Esophagus (tissue), 2 donors: ENCODE measurements around the gene SYNPO2. TPM values are rescaled to one million over a fixed set of nuclear protein-coding genes. Genes with fewer than 3 reads are reported as not detected.

Experiments
- H3K27ac ChIP-seq, 2 donors: one replicate each; pipeline ENCODE4 v1.5.1; 2013; ENCODE audit warnings: low read depth in 2 of 2, mild to moderate bottlenecking in 2 of 2, inconsistent platforms in 1 of 2, low read length in 1 of 2, moderate library complexity in 1 of 2
- H3K27me3 ChIP-seq, 2 donors: one replicate each; pipeline ENCODE4 v1.6.1; 2013; ENCODE audit warnings: low read length in 2 of 2, control low read depth in 1 of 2, mild to moderate bottlenecking in 1 of 2; ENCODE audit not compliant: insufficient read depth in 2 of 2, control insufficient read depth in 1 of 2
- H3K36me3 ChIP-seq, 2 donors: one replicate each; pipeline ENCODE4 v1.6.1; 2013; ENCODE audit warnings: low read length in 1 of 2; ENCODE audit not compliant: control insufficient read depth in 2 of 2, insufficient read depth in 2 of 2
- H3K4me1 ChIP-seq, 2 donors: one replicate each; pipeline ENCODE4 v1.6.1; 2013; ENCODE audit warnings: low read length in 1 of 2; ENCODE audit not compliant: control insufficient read depth in 2 of 2, insufficient read depth in 2 of 2
- H3K4me3 ChIP-seq, 2 donors: one replicate each; pipeline ENCODE4 v1.5.1; 2013; ENCODE audit warnings: low read length in 2 of 2, mild to moderate bottlenecking in 2 of 2, low read depth in 1 of 2, moderate library complexity in 1 of 2
- H3K9me3 ChIP-seq, 2 donors: one replicate each; pipeline ENCODE4 v1.6.1; 2013; ENCODE audit warnings: mild to moderate bottlenecking in 2 of 2, low read depth in 1 of 2, low read length in 1 of 2, moderate library complexity in 1 of 2; ENCODE audit not compliant: control insufficient read depth in 2 of 2, insufficient read depth in 1 of 2
- WGBS, 2 donors: extraction: QIAGEN DNeasy Blood & Tissue Kit; methylation state at CpG; one replicate each; pipeline ENCODE4 v1.1.7; 2013; 5-methylcytosine and 5-hydroxymethylcytosine counted together
- polyA plus RNA-seq, 2 donors: library from polyadenylated mRNA; stranded (reverse); fragments of 200-250 nt; gene quantifications; one replicate each; pipeline ENCODE4 v1.2.3, GENCODE V29; 2013
- donor health status: healthy with polysubstance abuse.
- donor health status: Bipolar disorder and iron deficiency.

Gene SYNPO2
- polyA plus RNA-seq, 2 donors: 22.0 to 46.9 TPM

DNA sequence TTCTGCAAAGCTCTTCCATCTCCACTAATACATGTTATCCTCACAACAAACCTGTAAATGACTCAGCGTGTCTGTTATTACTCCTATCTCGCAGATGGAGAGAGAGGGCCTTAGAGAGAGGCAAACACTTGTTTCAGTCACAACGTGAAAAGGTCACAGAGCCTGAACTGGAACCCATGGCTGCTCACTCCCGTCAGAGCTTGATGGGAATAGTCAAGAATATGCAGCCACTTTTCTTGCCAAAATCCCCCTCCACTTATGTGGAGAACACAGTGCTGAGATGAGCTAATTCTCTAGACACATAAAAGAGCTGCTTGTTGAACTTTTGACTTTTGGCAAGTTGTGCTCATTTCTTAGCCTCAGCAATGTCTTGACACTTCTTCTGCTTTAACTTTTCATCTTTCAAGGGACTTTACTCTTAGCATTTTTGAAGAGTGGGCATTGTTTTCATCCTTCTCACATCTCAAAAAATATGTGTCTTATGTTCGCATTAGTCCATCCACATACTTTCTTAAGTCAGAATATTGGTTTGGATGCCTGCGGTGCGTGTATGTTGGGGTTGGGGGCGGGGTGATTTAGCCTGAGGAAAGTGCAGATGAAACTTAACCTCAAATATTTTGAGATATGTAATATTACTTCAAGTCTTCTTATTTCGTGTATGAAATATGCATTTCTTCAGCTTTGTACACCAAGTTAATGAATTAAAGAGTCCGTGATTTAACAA, 69.2 kb downstream of the SYNPO2 start:
- Histone ChIP-seq H3K27me3 (no peaks in the 10 kb centered on the region), H3K9me3 (no peaks in the 10 kb centered on the region), H3K4me1 (no peaks in the 10 kb centered on the region), H3K36me3 (no peaks in the 10 kb centered on the region), H3K4me3 (no peak overlapping the region), H3K27ac (peak overlapping the region in 1 of 2 donors; percentile 55)
- WGBS, 2 donors: 60 to 77% methylated on average over 10 of the region's 10 CpGs

- H3K27me3 ChIP-seq: no peaks in the 10 kb centered on the region
- H3K36me3 ChIP-seq: no peaks in the 10 kb centered on the region
- no peak overlapping the region for H3K4me3 ChIP-seq
- no peak overlapping the region for H3K27ac ChIP-seq
- no peaks in the 10 kb centered on the region for H3K9me3 ChIP-seq
- no peaks in the 10 kb centered on the region for H3K4me1 ChIP-seq
These were observed 73.9 kb downstream of the SYNPO2 start for GRCh38 chr4:118962540-118962939.

DNA sequence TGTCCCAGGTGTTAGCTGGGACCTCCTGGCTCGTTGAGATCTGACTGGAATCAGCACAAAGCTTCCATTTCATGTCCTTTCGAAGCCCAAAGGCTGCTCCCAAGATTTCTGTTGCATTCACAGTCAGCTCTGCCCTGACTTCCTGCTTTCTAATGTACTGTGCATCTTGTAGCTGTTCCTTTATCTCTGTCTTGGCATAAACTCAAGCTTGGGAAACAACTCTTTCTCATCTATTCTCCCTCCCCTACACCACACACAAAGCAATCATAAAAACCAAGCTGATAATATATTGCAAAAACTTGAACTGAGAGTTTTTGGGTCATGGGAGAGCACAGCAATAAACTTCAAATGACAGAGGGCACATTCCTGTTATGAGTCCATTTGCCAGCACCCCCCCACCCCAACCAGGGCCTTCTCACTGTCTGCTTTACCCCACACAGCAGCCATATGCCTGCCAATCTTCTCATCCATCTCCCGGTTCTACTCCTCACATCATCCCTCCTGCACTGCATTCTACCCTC, 76.3 kb downstream of the SYNPO2 start:
- 43% methylated on average over 3 of the region's 3 CpGs for WGBS, 2 donors
- no peaks in the 10 kb centered on the region for H3K9me3 ChIP-seq
- no peak overlapping the region for H3K4me3 ChIP-seq
- H3K27me3 ChIP-seq: no peaks in the 10 kb centered on the region
- peaks cover 0 to 2% of the 10 kb centered on the region in 2 donors for H3K4me1 ChIP-seq
- H3K27ac ChIP-seq: peak overlapping the region; percentile 19 to 64
- H3K36me3 ChIP-seq: no peaks in the 10 kb centered on the region

DNA sequence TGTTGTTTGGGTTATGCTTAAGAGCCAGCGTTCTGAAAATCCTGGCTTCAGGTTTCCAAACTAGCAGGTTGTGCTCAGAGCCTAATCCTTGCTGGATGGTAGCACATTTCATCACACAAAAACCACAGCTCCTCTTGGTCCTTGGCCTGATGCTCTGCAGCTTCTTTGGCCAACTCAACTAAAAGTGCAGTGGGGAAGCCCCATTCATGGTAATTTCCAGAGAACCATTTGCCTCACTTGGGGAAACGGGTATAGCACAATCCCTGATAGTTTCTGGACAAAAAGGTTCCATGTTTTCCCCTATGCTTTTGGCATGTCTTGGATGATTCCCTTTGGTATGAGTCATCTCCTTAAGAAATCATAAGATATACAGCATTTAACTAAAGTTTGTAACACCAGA, 78.7 kb downstream of the SYNPO2 start:
- H3K4me1 ChIP-seq: peaks cover 0 to 2% of the 10 kb centered on the region in 2 donors
- H3K4me3 ChIP-seq: no peak overlapping the region
- no peaks in the 10 kb centered on the region for H3K9me3 ChIP-seq
- no peaks in the 10 kb centered on the region for H3K36me3 ChIP-seq
- H3K27ac ChIP-seq: peak overlapping the region; percentile 66 to 80
- H3K27me3 ChIP-seq: no peaks in the 10 kb centered on the region
- 30 to 65% methylated on average over 2 of the region's 2 CpGs for WGBS, 2 donors

- Histone ChIP-seq H3K9me3 (no peaks in the 10 kb centered on the region), H3K27me3 (no peaks in the 10 kb centered on the region), H3K36me3 (no peaks in the 10 kb centered on the region), H3K4me3 (no peak overlapping the region), H3K4me1 (peaks cover 0 to 2% of the 10 kb centered on the region in 2 donors), H3K27ac (peak overlapping the region; percentile 27 to 76)
- WGBS, 2 donors: 17 to 22% methylated on average over 1 of the region's 1 CpG
These were observed 79.4 kb downstream of the SYNPO2 start for GRCh38 chr4:118968005-118968404.

- no peaks in the 10 kb centered on the region for H3K9me3 ChIP-seq
- peak overlapping the region; percentile 47 to 76 for H3K27ac ChIP-seq
- H3K4me3 ChIP-seq: no peak overlapping the region
- H3K4me1 ChIP-seq: peaks cover 0 to 2% of the 10 kb centered on the region in 2 donors
- no peaks in the 10 kb centered on the region for H3K27me3 ChIP-seq
- 23 to 30% methylated on average over 6 of the region's 6 CpGs for WGBS, 2 donors
- H3K36me3 ChIP-seq: no peaks in the 10 kb centered on the region
These were observed 80.2 kb downstream of the SYNPO2 start for GRCh38 chr4:118968813-118969212.

GRCh38 chr4:118969359-118969758, 80.7 kb downstream of the SYNPO2 start:
- 9 to 27% methylated on average over 5 of the region's 5 CpGs for WGBS, 2 donors

GRCh38 chr4:118972167-118972566, 83.5 kb downstream of the SYNPO2 start:
- WGBS, 2 donors: 54 to 68% methylated on average over 2 of the region's 2 CpGs

More at GRCh38 chr4:118969359-118969758, 80.7 kb downstream of the SYNPO2 start:
- peaks cover 0 to 2% of the 10 kb centered on the region in 2 donors for H3K4me1 ChIP-seq
- no peak overlapping the region for H3K27ac ChIP-seq
- H3K9me3 ChIP-seq: no peaks in the 10 kb centered on the region
- no peaks in the 10 kb centered on the region for H3K36me3 ChIP-seq
- H3K27me3 ChIP-seq: no peaks in the 10 kb centered on the region
- no peak overlapping the region for H3K4me3 ChIP-seq

GRCh38 chr4:118973295-118973694, 84.6 kb downstream of the SYNPO2 start:
- no peak overlapping the region for H3K4me3 ChIP-seq
- H3K36me3 ChIP-seq: no peaks in the 10 kb centered on the region
- H3K9me3 ChIP-seq: no peaks in the 10 kb centered on the region
- 19 to 40% methylated on average over 6 of the region's 6 CpGs for WGBS, 2 donors
- no peaks in the 10 kb centered on the region for H3K27me3 ChIP-seq
- no peaks in the 10 kb centered on the region for H3K4me1 ChIP-seq
- no peak overlapping the region for H3K27ac ChIP-seq

More at GRCh38 chr4:118972167-118972566, 83.5 kb downstream of the SYNPO2 start:
- no peaks in the 10 kb centered on the region for H3K9me3 ChIP-seq
- H3K27me3 ChIP-seq: no peaks in the 10 kb centered on the region
- peaks cover 0 to 2% of the 10 kb centered on the region in 2 donors for H3K4me1 ChIP-seq
- H3K4me3 ChIP-seq: no peak overlapping the region
- peak overlapping the region in 1 of 2 donors; percentile 28 for H3K27ac ChIP-seq
- H3K36me3 ChIP-seq: no peaks in the 10 kb centered on the region

- H3K36me3 ChIP-seq: no peaks in the 10 kb centered on the region
- no peak overlapping the region for H3K4me3 ChIP-seq
- H3K9me3 ChIP-seq: no peaks in the 10 kb centered on the region
- peak overlapping the region in 1 of 2 donors; percentile 24 for H3K27ac ChIP-seq
- H3K27me3 ChIP-seq: no peaks in the 10 kb centered on the region
- H3K4me1 ChIP-seq: no peaks in the 10 kb centered on the region
- WGBS, 2 donors: 39 to 51% methylated on average over 2 of the region's 2 CpGs
These were observed 86.1 kb downstream of the SYNPO2 start for GRCh38 chr4:118974758-118975157.
